A549 (cell line): Measurements from ENCODE around the gene ATG10. TPM values are rescaled to one million over a fixed set of nuclear protein-coding genes. Genes with fewer than 3 reads are reported as not detected.
"Not testable (repeated sequence)": the region's sequence is repeated elsewhere in the genome, so short reads cannot be mapped to it uniquely, and the experiment has no call there.

Experiments
- ATAC-seq, 2 experiments: fragments of 200-7000 bp in 1 of 2; fragments of >200 bp in 1 of 2; cut with Nextera tagmentation in 1 of 2; cut with Tn5 transposase in 1 of 2; 3 replicates each; pipeline versions ENCODE4 v1.8.0 to v1.9.1; 2018 to 2020; ENCODE audit warnings: mild to moderate bottlenecking in 1 of 2, moderate library complexity in 1 of 2
- CTCF ChIA-PET: fragments of 300-600 bp; sonication (Branson Sonifier 250); formaldehyde crosslinking; extraction: SDS; loops from one replicate; lab custom pipeline; 2021; ENCODE audit warnings: antibody characterized with exemption, inconsistent platforms; lab: Yijun Ruan, JAX
- POLR2A ChIA-PET: fragments of 350-600 bp; formaldehyde crosslinking; extraction: SDS; loops from one replicate; lab custom pipeline; 2021; ENCODE audit warnings: antibody characterized with exemption, inconsistent platforms; lab: Yijun Ruan, JAX
- DNase-seq, 2 experiments: peaks; one replicate each; pipeline versions ENCODE4 v3.0.0 to v3.0.0-alpha.2; 2011 to 2016; ENCODE audit warnings: low read depth in 1 of 2, low spot score in 1 of 2
- FAIRE-seq: peaks from 2 replicates; lab custom pipeline; 2011; peaks lifted over from hg19 to GRCh38; lab: Jason Lieb, UNC
- H3K27ac ChIP-seq, 2 experiments: fragments of >200 bp; sonication (Bioruptor Twin); formaldehyde crosslinking; 3 replicates each; pipeline ENCODE4 v1.5.1; 2016 to 2017
- H3K4me1 ChIP-seq: fragments of >200 bp; sonication (Bioruptor Twin); formaldehyde crosslinking; 3 replicates; pipeline ENCODE4 v1.6.1; 2016
- H3K4me2 ChIP-seq: fragments of >200 bp; sonication (Bioruptor Twin); formaldehyde crosslinking; 3 replicates; pipeline ENCODE4 v1.6.1; 2016
- H3K4me3 ChIP-seq: fragments of >200 bp; sonication (Bioruptor Twin); formaldehyde crosslinking; 3 replicates; pipeline ENCODE4 v1.5.1; 2016
- H3K9me3 ChIP-seq: fragments of >200 bp; sonication (Bioruptor Twin); formaldehyde crosslinking; 3 replicates; pipeline ENCODE4 v1.6.1; 2016
- CBX8 ChIP-seq: fragments of 200-600 bp; sonication (generic); IDR thresholded peaks from 2 replicates; pipeline ENCODE4 v1.6.1; 2016
- CEBPB ChIP-seq, 2 experiments: fragments of >200 bp in 1 of 2; sonication (Bioruptor Twin) in 1 of 2; formaldehyde crosslinking in 1 of 2; IDR thresholded peaks; 2 replicates each; pipeline ENCODE4 v1.6.1; 2012 to 2016
- EHF ChIP-seq: fragments of 250-450 bp; sonication (Bioruptor Pico); IDR thresholded peaks from 2 replicates; pipeline ENCODE4 v1.5.0; 2020; ENCODE audit warnings: mild to moderate bottlenecking
- FOSB ChIP-seq: fragments of 250-450 bp; sonication (Bioruptor Pico); IDR thresholded peaks from 2 replicates; pipeline ENCODE4 v1.5.0; 2020; ENCODE audit warnings: mild to moderate bottlenecking, moderate library complexity
- FOXS1 ChIP-seq: fragments of 250-450 bp; sonication (Bioruptor Pico); IDR thresholded peaks from 2 replicates; pipeline ENCODE4 v1.5.0; 2020; ENCODE audit warnings: mild to moderate bottlenecking, moderate library complexity
- GATA3 ChIP-seq: IDR thresholded peaks from 2 replicates; pipeline ENCODE4 v1.6.1; 2012; ENCODE audit warnings: borderline replicate concordance
- HEYL ChIP-seq: fragments of 250-450 bp; sonication (Bioruptor Pico); IDR thresholded peaks from 2 replicates; pipeline ENCODE4 v1.8.0; 2021; ENCODE audit warnings: mild to moderate bottlenecking, moderate library complexity
- HMGXB4 ChIP-seq: fragments of 250-450 bp; sonication (Bioruptor Pico); IDR thresholded peaks from 2 replicates; pipeline ENCODE4 v1.5.0; 2021; ENCODE audit warnings: mild to moderate bottlenecking, moderate library complexity, borderline replicate concordance
- HOXB13 ChIP-seq: fragments of 250-450 bp; sonication (Bioruptor Pico); IDR thresholded peaks from 2 replicates; pipeline ENCODE4 v1.5.0; 2020; ENCODE audit warnings: low read depth, mild to moderate bottlenecking, moderate library complexity
- HOXB5 ChIP-seq: fragments of 250-450 bp; sonication (Bioruptor Pico); IDR thresholded peaks from 2 replicates; pipeline ENCODE4 v1.5.0; 2020; ENCODE audit warnings: mild to moderate bottlenecking, moderate library complexity
- MAZ ChIP-seq: fragments of 150-350 bp; IDR thresholded peaks from 2 replicates; pipeline ENCODE4 v1.6.1; 2014; ENCODE audit warnings: antibody characterized with exemption, low read depth, low read length, borderline replicate concordance
- NFE2L2 ChIP-seq: fragments of 150-350 bp; conservative IDR thresholded peaks from 2 replicates; pipeline ENCODE4 v1.6.1; 2014; ENCODE audit warnings: low read length
- PHF8 ChIP-seq: fragments of 200-600 bp; sonication (generic); IDR thresholded peaks from 2 replicates; pipeline ENCODE4 v1.6.1; 2016; ENCODE audit warnings: low read depth, mild to moderate bottlenecking, antibody characterized with exemption, moderate library complexity, borderline replicate concordance
- SREBF2 ChIP-seq: fragments of 450-650 bp; IDR thresholded peaks from 2 replicates; pipeline ENCODE4 v1.6.1; 2014; ENCODE audit warnings: mild to moderate bottlenecking, moderate library complexity
- ZC3H11A ChIP-seq: fragments of 450-650 bp; IDR thresholded peaks from 2 replicates; pipeline ENCODE4 v1.6.1; 2014; ENCODE audit warnings: antibody characterized with exemption, mild to moderate bottlenecking
- ZNF302 ChIP-seq: fragments of 250-450 bp; sonication (Bioruptor Pico); IDR thresholded peaks from 2 replicates; pipeline ENCODE4 v1.9.0; 2021; ENCODE audit warnings: inconsistent platforms, mild to moderate bottlenecking, moderate library complexity
- ZSCAN20 ChIP-seq: fragments of 250-450 bp; sonication (Bioruptor Pico); IDR thresholded peaks from 2 replicates; pipeline ENCODE4 v1.8.0; 2022; ENCODE audit warnings: mild to moderate bottlenecking, moderate library complexity
- WGBS: methylation state at CpG from one replicate; pipeline ENCODE4 v1.1.6; 2017; ENCODE audit errors: missing lambda C conversion rate; 5-methylcytosine and 5-hydroxymethylcytosine counted together
- polyA plus RNA-seq, 4 experiments: library from polyadenylated mRNA; depleted of rRNA in 3 of 4; stranded (reverse); fragments of >200 nt; fragmentation: RNase III in 1 of 4; extraction: RNeasy Plus Mini Kit Qiagen cat#74134 plus additional on column Dnase treatment in 1 of 4; gene quantifications; 2 replicates in 3 of 4; 3 replicates in 1 of 4; pipeline ENCODE4 v1.2.3, GENCODE V29; 2011 to 2017
- TF ChIP-seq, protein P1 (sequence below): fragments of 150-350 bp; IDR thresholded peaks from 2 replicates; pipeline ENCODE4 v1.6.1; 2014; ENCODE audit warnings: low read depth, mild to moderate bottlenecking, low read length
- TF ChIP-seq, protein P2 (sequence below): IDR thresholded peaks from 2 replicates; pipeline ENCODE4 v1.6.1; 2012; ENCODE audit warnings: low read depth, borderline replicate concordance
- TF ChIP-seq, protein P3 (sequence below): fragments of >200 bp; sonication (Bioruptor Twin); formaldehyde crosslinking; IDR thresholded peaks from 2 replicates; pipeline ENCODE4 v1.6.1; 2016

The ATG10 gene
- polyA plus RNA-seq, 2 of the 4 experiments (the other 2 are of a cell fraction) = 12.7 to 17.9 TPM

DNA sequence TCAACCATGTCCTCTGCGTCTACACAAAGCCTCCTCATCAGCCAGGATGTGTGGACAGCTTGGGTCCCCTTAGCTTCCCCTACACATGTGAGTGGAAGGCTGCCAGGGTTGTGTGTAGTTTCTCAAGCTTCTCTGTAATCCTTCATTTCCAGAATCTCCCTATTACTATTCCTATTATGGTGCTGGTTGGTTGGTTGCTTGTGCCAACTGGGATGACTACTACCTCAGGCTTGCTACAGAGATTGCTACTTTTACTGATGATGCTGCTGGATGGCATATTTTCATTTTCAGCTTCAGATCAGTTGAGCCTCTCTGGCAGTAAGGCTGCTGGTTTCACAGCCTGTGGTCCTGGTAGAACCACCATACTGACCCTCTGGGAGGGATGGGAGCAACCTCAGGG, 39.9 kb downstream of the ATG10 start:
- no peak for TF ChIP-seq MAZ
- no peak for TF ChIP-seq FOSB
- no peak for TF ChIP-seq CBX8
- TF ChIP-seq EHF (CRISPR knock-in tag) = no peak
- no peak for TF ChIP-seq NFE2L2
- TF ChIP-seq GATA3 = no peak
- TF ChIP-seq, all 56 proteins: peak for 0
- Histone ChIP-seq H3K9me3 (peaks cover 8% of the 10 kb centered on the region; the same call in 1 of the 3 replicates), H3K4me2 (no peak overlapping the region), H3K27ac (no peak overlapping the region), H3K4me3 (no peak overlapping the region), H3K4me1 (no peaks in the 10 kb centered on the region)
- DNase-seq (no peak), FAIRE-seq (no peak), ATAC-seq (no peak)
- WGBS = 100% methylated on average over 1 of the region's 1 CpG
- POLR2A ChIA-PET = no interaction called here
- CTCF ChIA-PET = interaction anchor here (1.0 kb wide), 1 partner anchor 39 kb away, joined by 3 read pairs; no protein-coding TSS in a partner anchor

DNA sequence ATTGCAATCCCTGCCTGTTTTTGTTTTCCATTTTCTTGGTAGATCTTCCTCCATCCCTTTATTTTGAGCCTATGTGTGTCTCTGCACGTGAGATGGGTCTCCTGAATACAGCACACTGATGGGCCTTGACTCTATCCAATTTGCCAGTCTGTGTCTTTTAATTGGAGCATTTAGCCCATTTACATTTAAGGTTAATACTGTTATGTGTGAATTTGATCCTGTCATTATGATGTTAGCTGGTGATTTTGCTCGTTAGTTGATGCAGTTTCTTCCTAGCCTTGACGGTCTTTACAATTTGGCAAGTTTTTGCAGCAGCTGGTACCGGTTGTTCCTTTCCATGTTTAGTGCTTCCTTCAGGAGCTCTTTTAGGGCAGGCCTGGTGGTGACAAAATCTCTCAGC, 42.8 kb downstream of the ATG10 start:
- POLR2A ChIA-PET, CTCF ChIA-PET, ATAC-seq, H3K4me1 ChIP-seq, H3K27ac ChIP-seq, H3K4me3 ChIP-seq, DNase-seq, H3K9me3 ChIP-seq, H3K4me2 ChIP-seq, FAIRE-seq: not testable (repeated sequence)
- WGBS = 88% methylated on average over 4 of the region's 4 CpGs

DNA sequence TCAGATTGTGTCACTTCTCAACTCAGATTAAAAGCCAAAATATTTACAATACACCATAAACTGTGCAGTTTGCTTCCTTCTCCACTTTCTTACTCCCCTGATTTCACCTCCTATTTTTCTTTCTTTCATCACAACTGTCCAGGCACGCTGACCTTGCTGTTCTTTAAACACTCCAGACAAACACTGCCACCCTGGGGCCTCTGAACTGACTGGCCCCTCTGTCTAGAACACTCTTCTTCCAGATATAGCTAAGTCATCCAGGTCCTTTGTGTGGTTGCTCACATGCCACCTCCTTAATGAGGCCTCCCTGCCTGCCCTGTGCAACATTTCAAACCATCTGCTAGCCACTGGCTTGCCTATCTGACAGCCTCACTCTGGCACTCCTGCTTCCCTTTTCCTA, 46.6 kb downstream of the ATG10 start:
- ChIA-PET CTCF (no interaction called here), POLR2A (no interaction called here)
- Histone ChIP-seq H3K4me2 (no peak overlapping the region), H3K9me3 (peaks cover 8% of the 10 kb centered on the region; the same call in 1 of the 3 replicates), H3K27ac (no peak overlapping the region), H3K4me1 (no peaks in the 10 kb centered on the region), H3K4me3 (no peak overlapping the region)
- ATAC-seq = peak in 1 of 2 experiments; percentile 38; a peak in 2 of 6 replicates
- no peak for FAIRE-seq
- WGBS = 70% methylated on average over 1 of the region's 1 CpG
- TF ChIP-seq SREBF2 = no peak
- no peak for TF ChIP-seq CBX8
- no peak for TF ChIP-seq ZNF302
- TF ChIP-seq CEBPB (IDR thresholded peaks at IDR 0.05) = no peak
- TF ChIP-seq ZC3H11A = no peak
- no peak for TF ChIP-seq EHF (CRISPR knock-in tag)
- TF ChIP-seq, protein P1, sequence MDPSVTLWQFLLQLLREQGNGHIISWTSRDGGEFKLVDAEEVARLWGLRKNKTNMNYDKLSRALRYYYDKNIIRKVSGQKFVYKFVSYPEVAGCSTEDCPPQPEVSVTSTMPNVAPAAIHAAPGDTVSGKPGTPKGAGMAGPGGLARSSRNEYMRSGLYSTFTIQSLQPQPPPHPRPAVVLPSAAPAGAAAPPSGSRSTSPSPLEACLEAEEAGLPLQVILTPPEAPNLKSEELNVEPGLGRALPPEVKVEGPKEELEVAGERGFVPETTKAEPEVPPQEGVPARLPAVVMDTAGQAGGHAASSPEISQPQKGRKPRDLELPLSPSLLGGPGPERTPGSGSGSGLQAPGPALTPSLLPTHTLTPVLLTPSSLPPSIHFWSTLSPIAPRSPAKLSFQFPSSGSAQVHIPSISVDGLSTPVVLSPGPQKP = no peak
- TF ChIP-seq ZSCAN20 (CRISPR knock-in tag) = no peak
- TF ChIP-seq, protein P2, sequence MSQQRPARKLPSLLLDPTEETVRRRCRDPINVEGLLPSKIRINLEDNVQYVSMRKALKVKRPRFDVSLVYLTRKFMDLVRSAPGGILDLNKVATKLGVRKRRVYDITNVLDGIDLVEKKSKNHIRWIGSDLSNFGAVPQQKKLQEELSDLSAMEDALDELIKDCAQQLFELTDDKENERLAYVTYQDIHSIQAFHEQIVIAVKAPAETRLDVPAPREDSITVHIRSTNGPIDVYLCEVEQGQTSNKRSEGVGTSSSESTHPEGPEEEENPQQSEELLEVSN = no peak
- TF ChIP-seq HOXB13 (CRISPR knock-in tag) = no peak
- TF ChIP-seq GATA3 = no peak
- peak in 1 of 2 experiments; percentile 5 for DNase-seq

GRCh38 chr5:82019342-82020138, 47.7 kb downstream of the ATG10 start:
- CTCF ChIA-PET = no interaction called here
- WGBS = 80% methylated on average over 5 of the region's 5 CpGs
- Histone ChIP-seq H3K9me3 (peaks cover 8% of the 10 kb centered on the region; the same call in 1 of the 3 replicates), H3K4me2 (no peak overlapping the region)
- POLR2A ChIA-PET = no interaction called here
- FAIRE-seq (no peak), DNase-seq (no peak)
- no peak for TF ChIP-seq HMGXB4 (CRISPR knock-in tag)
- no peak for TF ChIP-seq ZC3H11A
- TF ChIP-seq, protein P3, sequence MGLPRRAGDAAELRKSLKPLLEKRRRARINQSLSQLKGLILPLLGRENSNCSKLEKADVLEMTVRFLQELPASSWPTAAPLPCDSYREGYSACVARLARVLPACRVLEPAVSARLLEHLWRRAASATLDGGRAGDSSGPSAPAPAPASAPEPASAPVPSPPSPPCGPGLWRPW = no peak
- no peak for TF ChIP-seq FOSB
- no peak for TF ChIP-seq NFE2L2
- no peak for TF ChIP-seq PHF8
- TF ChIP-seq FOXS1 (CRISPR knock-in tag) = no peak
- TF ChIP-seq HEYL (CRISPR knock-in tag) = no peak
- no peak for TF ChIP-seq HOXB5
- TF ChIP-seq, all 56 proteins: peak for 0
- H3K4me1 ChIP-seq = no peaks in the 10 kb centered on the region
- no peak overlapping the region for H3K27ac ChIP-seq
- no peak overlapping the region for H3K4me3 ChIP-seq
- no peak for ATAC-seq
